ENCODE measurements around the gene TAX1BP3. TPM values are rescaled to one million over a fixed set of nuclear protein-coding genes. Genes with fewer than 3 reads are reported as not detected.

TAX1BP3 gene
- total and polyA plus RNA-seq, 2 experiments from 2014 or later: 98.7 to 134 TPM

- DNase-seq (ENCODE audit: low spot score) (peak; percentile 83), ATAC-seq (peak; percentile 72)
- peaks cover 41% of the 10 kb centered on the region for H3K79me2 ChIP-seq (replicated peaks; ENCODE audit: insufficient read depth)
- H3K4me3 ChIP-seq: peak overlapping the region; percentile 99
- H3K27ac Mint-ChIP-seq: peak overlapping the region; percentile 72
- H3K4me1 ChIP-seq (ENCODE audit: insufficient read depth): peaks cover 7% of the 10 kb centered on the region; the same call in 1 of the 2 replicates
- TF ChIP-seq JUNB (IDR thresholded peaks at IDR 0.05; ENCODE audit: unreplicated experiment): no peak
- TF ChIP-seq CTCF (conservative IDR thresholded peaks at IDR 0.05; ENCODE audit: low read depth in 2 of 2): peak in 1 of 2 experiments; percentile 0; a peak in 1 of 4 replicates
- H3K36me3 Mint-ChIP-seq (ENCODE audit: low read depth): peaks cover 23% of the 10 kb centered on the region; the same call in 2 of the 3 replicates
- H3F3A ChIP-seq (replicated peaks; ENCODE audit: low read depth): peaks cover 18% of the 10 kb centered on the region; the same call in 1 of the 2 replicates
- peak overlapping the region; percentile 99 for H3K4me2 ChIP-seq
- no peaks in the 10 kb centered on the region for H3K27me3 ChIP-seq (ENCODE audit: insufficient read depth)
- no peaks in the 10 kb centered on the region for H3K36me3 ChIP-seq (ENCODE audit: insufficient read depth)
- peaks cover 22% of the 10 kb centered on the region for H3K4me1 Mint-ChIP-seq
- peak overlapping the region; percentile 98 for H3K27ac ChIP-seq (ENCODE audit: low read depth)
- 0 out of 2 replicates have a peak overlapping the region, but pooled peaks have one; percentile 52 for H2AFZ ChIP-seq
- H4K20me1 ChIP-seq (replicated peaks; ENCODE audit: insufficient read depth): peaks cover 14% of the 10 kb centered on the region
- H3K4me3 Mint-ChIP-seq: peak overlapping the region; percentile 100
- H3K27me3 Mint-ChIP-seq (ENCODE audit: insufficient read depth, low read depth, poor library complexity): peaks cover 21% of the 10 kb centered on the region
- H3K9me2 ChIP-seq (ENCODE audit: insufficient read depth): no peaks in the 10 kb centered on the region
- no peaks in the 10 kb centered on the region; the same call in 2 of the 3 replicates for H3K9me3 Mint-ChIP-seq
Observed at GRCh38 chr17:3667366-3668278, 756 bp downstream of the TAX1BP3 start.

- H3K9me2 ChIP-seq (ENCODE audit: insufficient read depth): no peaks in the 10 kb centered on the region
- Mint-ChIP-seq H3K4me1 (peaks cover 22% of the 10 kb centered on the region), H3K27me3 (ENCODE audit: insufficient read depth, low read depth, poor library complexity) (peaks cover 24% of the 10 kb centered on the region), H3K9me3 (no peaks in the 10 kb centered on the region; the same call in 2 of the 3 replicates), H3K36me3 (ENCODE audit: low read depth) (peaks cover 22% of the 10 kb centered on the region), H3K27ac (no peak overlapping the region), H3K4me3 (peak overlapping the region; percentile 100)
- H4K20me1 ChIP-seq (replicated peaks; ENCODE audit: insufficient read depth): peaks cover 14% of the 10 kb centered on the region
- H3K27me3 ChIP-seq (ENCODE audit: insufficient read depth): no peaks in the 10 kb centered on the region
- TF ChIP-seq ETS1 (IDR thresholded peaks at IDR 0.05) (no peak), ZNF331 (CRISPR knock-in tag; IDR thresholded peaks at IDR 0.05; ENCODE audit: low read depth) (no peak), EZH2phosphoT487 (IDR thresholded peaks at IDR 0.05; ENCODE audit: unreplicated experiment) (no peak), CREB1 (CRISPR knock-in tag; IDR thresholded peaks at IDR 0.05; ENCODE audit: low read depth) (no peak)
- H3K4me2 ChIP-seq: no peak overlapping the region
- ATAC-seq: no peak
- H3K4me1 ChIP-seq (ENCODE audit: insufficient read depth): peaks cover 7% of the 10 kb centered on the region; the same call in 1 of the 2 replicates
- peaks cover 41% of the 10 kb centered on the region for H3K79me2 ChIP-seq (replicated peaks; ENCODE audit: insufficient read depth)
- H3K4me3 ChIP-seq: no peak overlapping the region
- no peak for DNase-seq (ENCODE audit: low spot score)
- H3F3A ChIP-seq (replicated peaks; ENCODE audit: low read depth): peaks cover 20% of the 10 kb centered on the region; the same call in 1 of the 2 replicates
- H3K27ac ChIP-seq (ENCODE audit: low read depth): no peak overlapping the region
- no peak overlapping the region for H2AFZ ChIP-seq
- H3K36me3 ChIP-seq (ENCODE audit: insufficient read depth): no peaks in the 10 kb centered on the region
Observed at GRCh38 chr17:3666516-3666915, 1.9 kb downstream of the TAX1BP3 start.

All from GM23338 (cell line).